LNCAP (cell line): ENCODE results near the gene OR9Q1.

Source experiments
- TF ChIP-seq, protein P1 (sequence below): fragments of 450-650 bp; IDR thresholded peaks from 2 replicates; pipeline ENCODE4 v1.5.1; 2017; ENCODE audit warnings: mild to moderate bottlenecking

The OR9Q1 gene

DNA sequence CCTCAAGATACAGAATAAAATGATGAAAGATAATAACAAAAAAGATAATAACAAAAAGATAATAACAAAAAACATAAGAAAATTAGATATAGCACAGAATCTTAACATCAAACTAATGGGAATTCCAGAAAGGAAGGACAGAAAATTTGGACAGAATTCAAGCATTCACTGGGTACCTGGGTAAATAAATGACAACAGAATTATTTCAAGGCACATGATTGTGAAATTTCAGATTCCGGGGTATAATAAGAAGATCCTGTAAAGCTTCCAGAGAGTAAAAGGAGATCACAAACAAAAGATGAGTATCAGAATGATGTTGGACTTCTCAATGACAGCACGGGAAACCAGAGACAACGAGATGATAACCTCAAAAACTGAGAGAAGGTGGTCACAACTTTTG is 42.1 kb upstream of the OR9Q1 start:
- TF ChIP-seq, protein P1, sequence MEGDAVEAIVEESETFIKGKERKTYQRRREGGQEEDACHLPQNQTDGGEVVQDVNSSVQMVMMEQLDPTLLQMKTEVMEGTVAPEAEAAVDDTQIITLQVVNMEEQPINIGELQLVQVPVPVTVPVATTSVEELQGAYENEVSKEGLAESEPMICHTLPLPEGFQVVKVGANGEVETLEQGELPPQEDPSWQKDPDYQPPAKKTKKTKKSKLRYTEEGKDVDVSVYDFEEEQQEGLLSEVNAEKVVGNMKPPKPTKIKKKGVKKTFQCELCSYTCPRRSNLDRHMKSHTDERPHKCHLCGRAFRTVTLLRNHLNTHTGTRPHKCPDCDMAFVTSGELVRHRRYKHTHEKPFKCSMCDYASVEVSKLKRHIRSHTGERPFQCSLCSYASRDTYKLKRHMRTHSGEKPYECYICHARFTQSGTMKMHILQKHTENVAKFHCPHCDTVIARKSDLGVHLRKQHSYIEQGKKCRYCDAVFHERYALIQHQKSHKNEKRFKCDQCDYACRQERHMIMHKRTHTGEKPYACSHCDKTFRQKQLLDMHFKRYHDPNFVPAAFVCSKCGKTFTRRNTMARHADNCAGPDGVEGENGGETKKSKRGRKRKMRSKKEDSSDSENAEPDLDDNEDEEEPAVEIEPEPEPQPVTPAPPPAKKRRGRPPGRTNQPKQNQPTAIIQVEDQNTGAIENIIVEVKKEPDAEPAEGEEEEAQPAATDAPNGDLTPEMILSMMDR, result no peak

DNA sequence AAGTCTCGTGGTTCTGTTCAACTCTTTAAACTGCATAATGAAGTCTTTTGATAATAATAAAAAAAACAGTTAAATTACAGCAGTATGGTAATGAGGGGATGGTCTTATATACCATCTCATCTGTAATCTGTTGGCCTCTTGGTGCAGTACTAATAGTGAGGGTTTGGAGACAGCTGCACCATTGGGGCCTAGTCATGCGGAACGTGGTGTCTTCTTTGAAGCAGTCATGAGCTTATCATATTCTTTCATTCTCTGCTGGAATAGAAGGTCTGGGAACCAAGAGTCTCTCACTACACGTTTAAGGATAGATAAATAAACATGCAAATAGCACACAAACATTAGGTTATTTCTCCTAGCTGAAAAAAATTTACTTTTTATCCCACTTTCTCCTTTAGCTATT is 40.9 kb upstream of the OR9Q1 start:
- TF ChIP-seq, protein P1, result no peak

DNA sequence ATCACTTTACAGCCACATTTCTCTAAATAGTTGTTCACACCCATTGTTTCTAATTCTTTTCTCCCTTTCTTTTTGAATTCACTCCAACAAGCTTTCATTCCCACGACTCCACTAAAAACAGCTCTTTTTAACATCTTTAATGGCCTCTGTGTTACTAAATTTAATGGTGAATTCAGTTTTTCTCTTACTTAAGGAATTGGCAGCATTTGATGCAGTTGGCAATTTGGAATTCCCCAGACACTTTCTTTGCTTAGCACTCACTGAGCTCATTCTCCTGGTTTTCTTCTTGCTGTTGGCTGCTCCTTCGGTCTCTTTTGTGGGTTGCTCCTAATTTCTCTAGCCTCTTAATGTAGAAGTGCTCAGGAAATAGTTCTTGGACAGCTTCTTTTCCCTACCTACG is 40.5 kb upstream of the OR9Q1 start:
- TF ChIP-seq, protein P1, result no peak

DNA sequence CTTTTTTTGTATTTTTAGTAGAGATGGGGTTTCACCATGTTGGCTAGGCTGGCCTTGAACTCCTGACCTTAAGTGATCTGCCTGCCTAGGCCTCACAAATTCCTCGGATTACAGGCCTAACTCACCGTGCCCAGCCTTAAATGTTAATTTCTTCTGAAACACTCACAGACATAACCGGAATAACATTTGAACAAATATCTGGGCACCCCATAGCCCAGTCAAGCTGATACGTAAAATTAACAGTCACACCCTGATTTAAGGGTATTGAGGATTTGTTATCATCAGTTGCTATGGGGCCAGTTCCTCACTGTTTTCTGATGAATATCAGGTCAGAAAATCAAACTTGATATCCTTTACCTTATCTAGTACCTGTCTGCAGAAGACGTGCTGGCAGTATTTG is 23.0 kb upstream of the OR9Q1 start:
- TF ChIP-seq, protein P1, result no peak

DNA sequence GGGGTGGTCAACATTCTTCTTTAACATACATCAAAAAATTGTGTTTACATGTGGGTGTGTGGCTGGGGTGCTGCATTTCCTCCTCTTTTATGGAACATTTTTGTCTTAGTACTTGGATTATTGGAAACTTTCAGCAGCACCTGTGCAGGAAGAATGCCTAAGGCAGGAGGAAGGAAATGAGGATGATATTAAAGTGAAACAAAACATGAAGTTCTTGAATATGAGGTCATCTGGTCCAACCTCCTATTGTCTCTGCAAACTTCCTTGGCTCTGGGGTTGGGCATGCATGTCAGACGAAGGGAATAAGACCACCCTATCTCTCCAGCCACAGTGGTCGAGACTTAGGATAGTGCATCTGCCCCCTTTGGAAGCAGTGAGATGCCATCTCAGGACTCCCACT is 20.6 kb upstream of the OR9Q1 start:
- TF ChIP-seq, protein P1, result no peak

DNA sequence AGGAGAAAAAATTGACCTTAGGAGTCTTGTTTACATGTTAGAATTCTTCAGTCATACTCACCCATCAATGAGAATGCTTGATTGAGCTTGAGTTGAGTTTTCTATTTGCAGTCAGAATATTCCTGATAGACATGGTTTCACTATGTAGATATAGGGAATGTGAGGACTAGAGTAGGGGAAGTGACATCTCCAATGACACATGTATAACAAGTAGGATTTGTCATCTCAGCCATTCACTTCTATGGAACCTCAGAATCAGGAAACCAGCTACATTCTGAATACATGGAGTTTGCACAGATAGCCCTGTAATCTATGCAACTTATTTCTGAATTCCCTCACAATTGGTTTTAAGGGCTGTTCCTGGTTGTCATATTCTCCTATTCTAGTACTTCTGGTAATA is 20.1 kb upstream of the OR9Q1 start:
- TF ChIP-seq, protein P1, result no peak

DNA sequence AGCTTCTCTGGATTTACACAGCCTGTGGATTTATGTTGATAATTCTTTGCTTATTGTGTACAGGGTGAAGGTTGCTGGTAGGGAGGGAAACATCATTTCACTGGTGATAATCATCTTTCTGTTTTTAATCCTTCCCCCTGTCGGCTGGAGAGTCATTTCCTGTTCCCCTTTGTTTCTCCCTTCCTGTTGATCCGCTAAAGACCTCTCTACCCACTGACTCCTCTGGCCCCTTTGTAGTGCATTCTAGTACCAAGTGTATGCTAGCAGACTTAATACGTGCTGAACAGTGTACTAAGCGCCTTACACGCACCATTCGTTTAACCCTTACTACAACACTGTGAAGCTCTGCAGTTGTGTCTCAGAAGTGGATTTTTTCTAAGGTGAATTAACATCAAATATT is 19.0 kb upstream of the OR9Q1 start:
- TF ChIP-seq, protein P1, result no peak

DNA sequence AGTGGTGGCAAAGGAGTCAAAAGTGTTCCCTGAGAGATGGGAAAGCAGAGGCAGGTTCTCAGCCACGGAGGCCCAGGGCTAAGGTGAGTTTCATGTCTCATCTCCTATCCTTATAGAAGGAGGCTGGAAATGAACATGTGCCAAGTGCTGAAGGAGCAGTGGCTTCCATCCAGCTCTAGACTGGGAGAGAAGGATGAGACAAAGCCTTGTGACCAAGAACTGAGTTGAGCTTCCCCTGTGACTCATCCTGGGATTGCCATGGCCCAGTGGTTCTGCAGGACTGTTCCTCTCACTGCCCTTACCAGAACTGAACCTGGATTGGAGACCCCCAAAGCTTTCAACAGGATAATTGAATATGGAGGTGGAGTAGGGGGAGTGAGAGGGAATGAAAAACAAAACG is 16.7 kb upstream of the OR9Q1 start:
- TF ChIP-seq, protein P1, result no peak
